B cell (primary cell): ENCODE results near the gene CLDN2. TPM values are rescaled to one million over a fixed set of nuclear protein-coding genes. Genes with fewer than 3 reads are reported as not detected.

ENCODE experiments used
- ATAC-seq: fragments of 200-7000 bp; cut with Tn5 transposase; one replicate; pipeline ENCODE4 v1.10.0; 2021; ENCODE audit warnings: low read depth, mild to moderate bottlenecking, moderate number of reproducible peaks, moderate library complexity
- CTCF ChIA-PET: fragments of 350-600 bp; sonication (Branson Sonifier 250); formaldehyde crosslinking; loops from one replicate; lab custom pipeline; 2021; ENCODE audit warnings: antibody characterized with exemption, inconsistent platforms; lab: Charles Lee
- POLR2A ChIA-PET: fragments of 350-600 bp; sonication (Branson Sonifier 250); formaldehyde crosslinking; loops from one replicate; lab custom pipeline; 2021; ENCODE audit warnings: antibody characterized with exemption; lab: Charles Lee
- DNase-seq: peaks from one replicate; pipeline ENCODE4 v3.0.0; 2013
- H2AFZ ChIP-seq: 2 replicates; pipeline ENCODE4 v1.6.1; 2012; ENCODE audit warnings: mild to moderate bottlenecking, low read depth, low read length; ENCODE audit not compliant: insufficient read depth, poor library complexity, severe bottlenecking
- H3K27ac ChIP-seq, 2 donors: 1 replicate in 1 of 2; 2 replicates in 1 of 2; pipeline ENCODE4 v1.5.1; 2012 to 2013; ENCODE audit warnings: low read length in 2 of 2, mild to moderate bottlenecking in 2 of 2, moderate library complexity in 1 of 2
- H3K27me3 ChIP-seq, 4 experiments: fragments of 200-600 bp in 1 of 4; sonication (generic) in 1 of 4; replicated peaks in 1 of 4; 1 replicate in 2 of 4; 2 replicates in 2 of 4; pipeline versions ENCODE4 v1.6.1 to v1.7.0; 2013 to 2016; ENCODE audit warnings: low read length in 3 of 4, mild to moderate bottlenecking in 2 of 4, mixed read lengths in 1 of 4, moderate library complexity in 1 of 4; ENCODE audit not compliant: insufficient read depth in 4 of 4, control insufficient read depth in 3 of 4; ENCODE audit errors: control extremely low read depth in 1 of 4
- H3K36me3 ChIP-seq, 2 experiments: replicated peaks in 1 of 2; 1 replicate in 1 of 2; 2 replicates in 1 of 2; pipeline versions ENCODE4 v1.6.1 to v1.7.1; 2013; ENCODE audit warnings: low read length in 1 of 2; ENCODE audit not compliant: insufficient read depth in 2 of 2, control insufficient read depth in 1 of 2; ENCODE audit errors: control extremely low read depth in 1 of 2, extremely low read depth in 1 of 2
- H3K4me1 ChIP-seq, 2 donors: fragments of 200-600 bp in 1 of 2; sonication (generic) in 1 of 2; 1 replicate in 1 of 2; 2 replicates in 1 of 2; pipeline versions ENCODE4 v1.5.1 to v1.6.1; 2013 to 2017; ENCODE audit warnings: low read length in 2 of 2; ENCODE audit not compliant: control insufficient read depth in 2 of 2, insufficient read depth in 2 of 2
- H3K4me2 ChIP-seq: replicated peaks from 2 replicates; pipeline ENCODE3; 2012; ENCODE audit warnings: mild to moderate bottlenecking, low read depth, low read length; ENCODE audit not compliant: poor library complexity, severe bottlenecking
- H3K4me3 ChIP-seq, 5 experiments: fragments of 200-600 bp in 1 of 5; sonication (generic) in 1 of 5; 1 replicate in 3 of 5; 2 replicates in 2 of 5; pipeline versions ENCODE4 v1.5.1 to v1.7.0; 2011 to 2016; ENCODE audit warnings: low read length in 4 of 5, mild to moderate bottlenecking in 4 of 5, low read depth in 2 of 5, control low read depth in 1 of 5, moderate library complexity in 1 of 5; ENCODE audit not compliant: insufficient read depth in 1 of 5; ENCODE audit errors: control extremely low read depth in 1 of 5, extremely low read depth in 1 of 5
- H3K79me2 ChIP-seq: fragments of 200-600 bp; sonication (generic); one replicate; pipeline ENCODE4 v1.6.0; 2016; ENCODE audit warnings: low read length; ENCODE audit not compliant: control insufficient read depth, insufficient read depth
- H3K9ac ChIP-seq: fragments of 200-600 bp; sonication (generic); 2 replicates; pipeline ENCODE4 v1.6.1; 2017; ENCODE audit warnings: mild to moderate bottlenecking, low read length, moderate library complexity
- H3K9me3 ChIP-seq, 3 donors: one replicate each; pipeline versions ENCODE4 v1.6.1 to v1.7.1; 2013; ENCODE audit warnings: low read length in 2 of 3; ENCODE audit not compliant: control insufficient read depth in 2 of 3, insufficient read depth in 1 of 3; ENCODE audit errors: control extremely low read depth in 1 of 3
- H4K20me1 ChIP-seq: 2 replicates; pipeline ENCODE4 v1.6.0; 2012; ENCODE audit warnings: mild to moderate bottlenecking, low read length; ENCODE audit not compliant: insufficient read depth, control insufficient read depth, poor library complexity, severe bottlenecking
- H3K27ac Mint-ChIP-seq: one replicate; pipeline ENCODE4 v1.8.0; 2021; ENCODE audit warnings: mixed read lengths
- H3K27me3 Mint-ChIP-seq: one replicate; pipeline ENCODE4 v1.8.0; 2021; ENCODE audit warnings: mixed read lengths
- H3K4me1 Mint-ChIP-seq: one replicate; pipeline ENCODE4 v1.8.0; 2021; ENCODE audit warnings: mixed read lengths
- H3K4me3 Mint-ChIP-seq: one replicate; pipeline ENCODE4 v1.8.0; 2021; ENCODE audit warnings: mixed read lengths
- H3K9me3 Mint-ChIP-seq: one replicate; pipeline ENCODE4 v1.8.0; 2022; ENCODE audit warnings: mixed read lengths; ENCODE audit not compliant: insufficient read depth
- CTCF ChIP-seq: fragments of 200-600 bp; IDR thresholded peaks from one replicate; pipeline ENCODE4 v1.8.0; 2022; ENCODE audit warnings: antibody characterized with exemption, mild to moderate bottlenecking
- EZH2 ChIP-seq: IDR thresholded peaks from 2 replicates; pipeline ENCODE4 v1.6.1; 2012; ENCODE audit warnings: borderline replicate concordance, low read depth, mild to moderate bottlenecking, moderate library complexity, low read length; ENCODE audit not compliant: insufficient read depth, poor library complexity, severe bottlenecking
- WGBS: methylation state at CpG from one replicate; pipeline ENCODE4 v1.1.5; 2013; ENCODE audit warnings: missing lambda C conversion rate; ENCODE audit not compliant: insufficient coverage; 5-methylcytosine and 5-hydroxymethylcytosine counted together
- intact Hi-C: fragments of 100-400 bp; cut with micrococcal nuclease; formaldehyde crosslinking; loops from one replicate; pipeline ENCODE4 v1.10.0; 2022
- polyA plus RNA-seq: library from polyadenylated mRNA; depleted of rRNA; stranded (reverse); fragments of >200 nt; gene quantifications from 2 replicates; pipeline ENCODE4 v1.2.3, GENCODE V29; 2012
- total RNA-seq, 2 donors: library from RNA; stranded (reverse); fragments of 120-200 nt in 1 of 2; gene quantifications; 1 replicate in 1 of 2; 2 replicates in 1 of 2; pipeline versions ENCODE4 v1.2.3 to v1.2.4, GENCODE V29; 2013 to 2022

CLDN2 gene
- total and polyA plus RNA-seq, 2 donors (not counting 1 experiment from before 2014, with no cell fraction given), result not detected

GRCh38 chrX:106933538-106933961 is 13.3 kb downstream of the CLDN2 start:
- H3K9me3 Mint-ChIP-seq, result no peaks in the 10 kb centered on the region
- CTCF ChIA-PET, result no interaction called here
- H3K4me3 ChIP-seq, result no peak overlapping the region
- no peak overlapping the region for H2AFZ ChIP-seq
- H3K27ac ChIP-seq, result no peak overlapping the region
- H3K4me2 ChIP-seq, result no peak overlapping the region
- H3K4me1 ChIP-seq, result no peaks in the 10 kb centered on the region
- no peak overlapping the region for H3K4me3 Mint-ChIP-seq
- POLR2A ChIA-PET, result no interaction called here
- no peaks in the 10 kb centered on the region for H3K4me1 Mint-ChIP-seq
- no peak overlapping the region for H3K27ac Mint-ChIP-seq
- no peaks in the 10 kb centered on the region for H4K20me1 ChIP-seq
- no peaks in the 10 kb centered on the region for H3K36me3 ChIP-seq
- DNase-seq (no peak), ATAC-seq (no peak)
- H3K79me2 ChIP-seq, result no peaks in the 10 kb centered on the region
- H3K9me3 ChIP-seq, result no peaks in the 10 kb centered on the region
- no peak overlapping the region for H3K9ac ChIP-seq
- no peaks in the 10 kb centered on the region for H3K27me3 ChIP-seq
- TF ChIP-seq EZH2 (no peak), CTCF (no peak)
- WGBS, result no CpG with 5 or more reads among the region's 3 CpGs
- no peaks in the 10 kb centered on the region for H3K27me3 Mint-ChIP-seq
- intact Hi-C loops, result no loop called here

GRCh38 chrX:106935175-106935574 is 15.0 kb downstream of the CLDN2 start:
- H3K4me3 Mint-ChIP-seq, result no peak overlapping the region
- Histone ChIP-seq H3K27me3 (no peaks in the 10 kb centered on the region), H3K36me3 (no peaks in the 10 kb centered on the region), H3K4me3 (no peak overlapping the region), H3K79me2 (no peaks in the 10 kb centered on the region), H4K20me1 (no peaks in the 10 kb centered on the region), H3K4me2 (no peak overlapping the region), H3K27ac (no peak overlapping the region), H3K4me1 (no peaks in the 10 kb centered on the region), H2AFZ (no peak overlapping the region), H3K9ac (no peak overlapping the region), H3K9me3 (no peaks in the 10 kb centered on the region)
- ChIA-PET CTCF (no interaction called here), POLR2A (no interaction called here)
- H3K9me3 Mint-ChIP-seq, result no peaks in the 10 kb centered on the region
- no peak for ATAC-seq
- intact Hi-C loops, result no loop called here
- no peaks in the 10 kb centered on the region for H3K4me1 Mint-ChIP-seq
- no peak for DNase-seq
- TF ChIP-seq EZH2 (no peak), CTCF (no peak)
- no peaks in the 10 kb centered on the region for H3K27me3 Mint-ChIP-seq
- 82% methylated on average over 2 of the region's 4 CpGs for WGBS
- no peak overlapping the region for H3K27ac Mint-ChIP-seq
